Upper lobe of left lung (tissue), 4 donors: ENCODE results near the gene ST13.

Experiments
- POLR2A ChIP-seq, 4 donors: fragments of 450-650 bp; IDR thresholded peaks; one replicate each; pipeline ENCODE4 v1.5.1; 2016 to 2017; ENCODE audit warnings: antibody characterized with exemption in 4 of 4, mild to moderate bottlenecking in 2 of 4
- TF ChIP-seq, protein P1 (sequence below), 6 experiments: fragments of 450-650 bp in 4 of 6; fragments of 200-600 bp in 2 of 6; sonication (generic) in 2 of 6; IDR thresholded peaks; one replicate each; pipeline ENCODE4 v1.5.1; 2016 to 2019; ENCODE audit warnings: antibody characterized with exemption in 6 of 6

DNA sequence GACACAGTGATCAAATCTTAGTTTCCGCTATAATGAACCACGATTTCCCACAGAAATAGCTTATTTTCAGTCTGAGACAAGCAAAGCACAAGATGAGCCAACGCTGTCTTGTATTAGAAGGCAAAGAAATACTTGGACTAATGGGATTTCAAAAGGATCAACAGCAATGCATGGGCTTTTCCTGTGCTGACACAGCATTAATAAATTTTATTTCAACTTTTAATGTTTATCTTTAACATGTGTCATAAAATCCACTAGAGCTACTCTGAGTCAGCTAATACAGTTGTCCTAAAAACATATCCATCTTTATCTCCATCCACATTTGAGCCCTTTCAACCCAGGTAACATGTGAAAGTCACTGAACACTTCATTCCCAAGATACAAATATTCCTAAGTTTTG is 21.8 kb downstream of the ST13 start:
- TF ChIP-seq, protein P1, sequence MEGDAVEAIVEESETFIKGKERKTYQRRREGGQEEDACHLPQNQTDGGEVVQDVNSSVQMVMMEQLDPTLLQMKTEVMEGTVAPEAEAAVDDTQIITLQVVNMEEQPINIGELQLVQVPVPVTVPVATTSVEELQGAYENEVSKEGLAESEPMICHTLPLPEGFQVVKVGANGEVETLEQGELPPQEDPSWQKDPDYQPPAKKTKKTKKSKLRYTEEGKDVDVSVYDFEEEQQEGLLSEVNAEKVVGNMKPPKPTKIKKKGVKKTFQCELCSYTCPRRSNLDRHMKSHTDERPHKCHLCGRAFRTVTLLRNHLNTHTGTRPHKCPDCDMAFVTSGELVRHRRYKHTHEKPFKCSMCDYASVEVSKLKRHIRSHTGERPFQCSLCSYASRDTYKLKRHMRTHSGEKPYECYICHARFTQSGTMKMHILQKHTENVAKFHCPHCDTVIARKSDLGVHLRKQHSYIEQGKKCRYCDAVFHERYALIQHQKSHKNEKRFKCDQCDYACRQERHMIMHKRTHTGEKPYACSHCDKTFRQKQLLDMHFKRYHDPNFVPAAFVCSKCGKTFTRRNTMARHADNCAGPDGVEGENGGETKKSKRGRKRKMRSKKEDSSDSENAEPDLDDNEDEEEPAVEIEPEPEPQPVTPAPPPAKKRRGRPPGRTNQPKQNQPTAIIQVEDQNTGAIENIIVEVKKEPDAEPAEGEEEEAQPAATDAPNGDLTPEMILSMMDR (IDR thresholded peaks at IDR 0.05): no peak
- TF ChIP-seq POLR2A (IDR thresholded peaks at IDR 0.05): no peak
